Upper lobe of left lung (tissue), 6 donors: ENCODE results near the gene TBCB. TPM values are rescaled to one million over a fixed set of nuclear protein-coding genes. Genes with fewer than 3 reads are reported as not detected.
"Not testable (repeated sequence)": the region's sequence is repeated elsewhere in the genome, so short reads cannot be mapped to it uniquely, and the experiment has no call there.

Source experiments
- ATAC-seq, 2 donors: fragments of 200-7000 bp; cut with Tn5 transposase; one replicate each; pipeline ENCODE4 v1.9.1; 2022; ENCODE audit warnings: mild to moderate bottlenecking in 2 of 2, moderate library complexity in 2 of 2; ENCODE audit not compliant: low FRiP score in 2 of 2
- DNase-seq, 2 donors: peaks; one replicate each; pipeline ENCODE4 v3.0.0-alpha.2; 2019 to 2020
- H3K27ac ChIP-seq, 4 donors: fragments of 200-600 bp; sonication (generic); one replicate each; pipeline ENCODE4 v1.5.1; 2016 to 2019
- H3K27me3 ChIP-seq, 4 donors: fragments of 200-600 bp; sonication (generic); one replicate each; pipeline ENCODE4 v1.5.1; 2017 to 2019
- H3K36me3 ChIP-seq, 4 donors: fragments of 200-600 bp; sonication (generic); one replicate each; pipeline ENCODE4 v1.5.1; 2016 to 2019
- H3K4me1 ChIP-seq, 4 donors: fragments of 200-600 bp; sonication (generic); one replicate each; pipeline ENCODE4 v1.5.1; 2018 to 2019
- H3K4me3 ChIP-seq, 4 donors: fragments of 200-600 bp; sonication (generic); one replicate each; pipeline ENCODE4 v1.5.1; 2017 to 2019; ENCODE audit warnings: mild to moderate bottlenecking in 2 of 4, moderate library complexity in 1 of 4
- H3K9me3 ChIP-seq, 4 donors: fragments of 200-600 bp; sonication (generic); one replicate each; pipeline ENCODE4 v1.5.1; 2018 to 2019
- EP300 ChIP-seq, 4 donors: sonication (generic); formaldehyde crosslinking; IDR thresholded peaks; one replicate each; pipeline ENCODE4 v1.5.1; 2017; ENCODE audit warnings: antibody characterized with exemption in 4 of 4, control low read depth in 2 of 4
- POLR2A ChIP-seq, 4 donors: fragments of 450-650 bp; IDR thresholded peaks; one replicate each; pipeline ENCODE4 v1.5.1; 2016 to 2017; ENCODE audit warnings: antibody characterized with exemption in 4 of 4, mild to moderate bottlenecking in 2 of 4
- POLR2AphosphoS5 ChIP-seq, 2 donors: sonication (generic); formaldehyde crosslinking; IDR thresholded peaks; one replicate each; pipeline ENCODE4 v1.5.1; 2017; ENCODE audit warnings: antibody characterized with exemption in 2 of 2
- WGBS, 2 donors: methylation state at CpG; one replicate each; pipeline ENCODE4 v1.1.5; 2017 to 2018; 5-methylcytosine and 5-hydroxymethylcytosine counted together
- total RNA-seq, 6 donors: library from RNA; depleted of rRNA in 4 of 6; stranded (reverse); fragments of >200 nt in 4 of 6; gene quantifications; one replicate each; pipeline versions ENCODE4 v1.1.0 to v1.2.1, GENCODE V29; 2016 to 2021
- TF ChIP-seq, protein P1 (sequence below), 6 experiments: fragments of 450-650 bp in 4 of 6; fragments of 200-600 bp in 2 of 6; sonication (generic) in 2 of 6; IDR thresholded peaks; one replicate each; pipeline ENCODE4 v1.5.1; 2016 to 2019; ENCODE audit warnings: antibody characterized with exemption in 6 of 6
- donor health status: DM: no; HTN: no; CAD: no; lungs with moderate emphysema.
- donor health status: DM: no; HTN: yes; CAD: no; lungs with severe emphysema.

Gene TBCB, protein sequence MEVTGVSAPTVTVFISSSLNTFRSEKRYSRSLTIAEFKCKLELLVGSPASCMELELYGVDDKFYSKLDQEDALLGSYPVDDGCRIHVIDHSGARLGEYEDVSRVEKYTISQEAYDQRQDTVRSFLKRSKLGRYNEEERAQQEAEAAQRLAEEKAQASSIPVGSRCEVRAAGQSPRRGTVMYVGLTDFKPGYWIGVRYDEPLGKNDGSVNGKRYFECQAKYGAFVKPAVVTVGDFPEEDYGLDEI
- total RNA-seq = 100 to 1,000 TPM in 4 of 6 donors, 10 to 100 TPM in 2; 31.4 to 151 (median 109) TPM

DNA sequence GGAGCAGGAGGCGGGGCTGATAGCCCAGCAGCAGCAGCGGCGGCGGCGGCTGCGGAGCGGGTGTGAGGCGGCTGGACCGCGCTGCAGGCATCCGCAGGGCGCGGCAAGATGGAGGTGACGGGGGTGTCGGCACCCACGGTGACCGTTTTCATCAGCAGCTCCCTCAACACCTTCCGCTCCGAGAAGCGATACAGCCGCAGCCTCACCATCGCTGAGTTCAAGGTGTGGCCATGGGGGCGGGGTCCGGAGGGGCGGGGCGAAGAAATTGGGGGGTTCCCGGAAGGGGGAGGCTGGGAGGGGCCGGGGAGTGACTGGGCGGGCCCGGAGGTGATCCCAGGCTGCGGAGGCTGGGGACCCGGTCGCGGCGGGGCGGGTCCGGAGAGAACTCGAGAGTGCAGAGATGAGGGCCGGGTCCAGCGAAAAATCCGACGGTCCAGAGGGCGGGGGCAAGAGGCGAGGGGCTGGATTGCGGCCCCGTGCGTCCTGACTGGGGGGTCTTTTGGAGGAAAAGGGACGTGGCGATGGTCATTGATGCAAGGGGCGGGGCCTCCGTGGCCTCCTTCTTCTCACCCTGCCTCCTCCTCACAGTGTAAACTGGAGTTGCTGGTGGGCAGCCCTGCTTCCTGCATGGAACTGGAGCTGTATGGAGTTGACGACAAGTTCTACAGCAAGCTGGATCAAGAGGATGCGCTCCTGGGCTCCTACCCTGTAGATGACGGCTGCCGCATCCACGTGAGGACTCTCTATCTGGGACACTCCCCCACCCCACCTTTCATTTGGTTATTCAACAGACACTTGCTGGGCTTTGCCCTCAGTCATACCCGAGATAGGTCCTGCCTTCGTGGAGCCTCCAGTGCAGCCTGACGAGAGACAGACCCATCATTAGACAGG lies at the start of gene TBCB:
Gene TBCB, plus strand, starts transcription at position 16 of the 891 bp plus-strand sequence. Its CDS starts 93 bp downstream, at position 109.
- Histone ChIP-seq H3K4me3 (peak within 1 kb of the TSS; percentile 75 to 97 (median 79)), H3K27me3 (no peaks in the 10 kb centered on the region)
- WGBS, 2 donors = 5 to 12% methylated on average over 22 to 52 of the region's 59 CpGs

DNA sequence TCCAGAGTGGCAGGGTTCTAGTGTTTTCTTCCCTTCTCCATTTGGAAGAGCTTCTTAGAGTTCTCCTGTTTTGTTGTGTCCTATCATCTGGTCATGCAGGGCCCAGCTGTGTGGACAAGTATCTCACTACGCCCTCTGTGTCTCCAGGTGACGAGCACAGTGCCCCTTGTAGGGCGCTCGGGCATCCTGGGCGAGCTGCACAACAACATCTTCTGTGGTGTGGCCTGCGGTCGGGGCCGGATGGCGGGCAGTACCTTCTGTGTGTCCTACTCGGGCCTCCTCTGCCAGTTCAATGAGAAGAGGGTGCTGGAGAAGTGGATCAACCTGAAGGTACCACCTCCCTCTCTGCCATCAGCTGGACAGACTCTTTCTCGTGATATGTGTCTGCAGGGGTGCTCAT lies 47.6 kb upstream of the TBCB start:
- WGBS, 2 donors = 96 to 97% methylated on average over 4 to 11 of the region's 11 CpGs
- DNase-seq (peak in 1 of 2 donors; percentile 62), ATAC-seq (no peak)
- Histone ChIP-seq H3K9me3 (no peaks in the 10 kb centered on the region), H3K27ac (no peak overlapping the region), H3K4me3 (no peak overlapping the region), H3K36me3 (no peaks in the 10 kb centered on the region), H3K4me1 (no peaks in the 10 kb centered on the region), H3K27me3 (no peaks in the 10 kb centered on the region)
- TF ChIP-seq, protein P1, sequence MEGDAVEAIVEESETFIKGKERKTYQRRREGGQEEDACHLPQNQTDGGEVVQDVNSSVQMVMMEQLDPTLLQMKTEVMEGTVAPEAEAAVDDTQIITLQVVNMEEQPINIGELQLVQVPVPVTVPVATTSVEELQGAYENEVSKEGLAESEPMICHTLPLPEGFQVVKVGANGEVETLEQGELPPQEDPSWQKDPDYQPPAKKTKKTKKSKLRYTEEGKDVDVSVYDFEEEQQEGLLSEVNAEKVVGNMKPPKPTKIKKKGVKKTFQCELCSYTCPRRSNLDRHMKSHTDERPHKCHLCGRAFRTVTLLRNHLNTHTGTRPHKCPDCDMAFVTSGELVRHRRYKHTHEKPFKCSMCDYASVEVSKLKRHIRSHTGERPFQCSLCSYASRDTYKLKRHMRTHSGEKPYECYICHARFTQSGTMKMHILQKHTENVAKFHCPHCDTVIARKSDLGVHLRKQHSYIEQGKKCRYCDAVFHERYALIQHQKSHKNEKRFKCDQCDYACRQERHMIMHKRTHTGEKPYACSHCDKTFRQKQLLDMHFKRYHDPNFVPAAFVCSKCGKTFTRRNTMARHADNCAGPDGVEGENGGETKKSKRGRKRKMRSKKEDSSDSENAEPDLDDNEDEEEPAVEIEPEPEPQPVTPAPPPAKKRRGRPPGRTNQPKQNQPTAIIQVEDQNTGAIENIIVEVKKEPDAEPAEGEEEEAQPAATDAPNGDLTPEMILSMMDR (IDR thresholded peaks at IDR 0.05) = no peak
- no peak for TF ChIP-seq EP300 (IDR thresholded peaks at IDR 0.05)
- no peak for TF ChIP-seq POLR2AphosphoS5 (IDR thresholded peaks at IDR 0.05)
- no peak for TF ChIP-seq POLR2A (IDR thresholded peaks at IDR 0.05)

More for the DNA sequence above, at the start of gene TBCB:
- no peak for TF ChIP-seq EP300 (IDR thresholded peaks at IDR 0.05)
- TF ChIP-seq, protein P1 (IDR thresholded peaks at IDR 0.05) = peak in 1 of 6 experiments; percentile 3
- peak in 2 of 4 donors; percentile 36 to 58 for TF ChIP-seq POLR2A (IDR thresholded peaks at IDR 0.05)
- TF ChIP-seq POLR2AphosphoS5 (IDR thresholded peaks at IDR 0.05) = peak; percentile 57 to 79
- H3K27ac ChIP-seq = peak within 1 kb of the TSS; percentile 81 to 92 (median 90)
- peaks cover 3 to 73% (median 32%) of the 10 kb centered on the region in 4 donors for H3K36me3 ChIP-seq
- H3K9me3 ChIP-seq = no peaks in the 10 kb centered on the region
- peak; percentile 84 to 98 for DNase-seq
- H3K4me1 ChIP-seq = peaks cover 16 to 32% (median 24%) of the 10 kb centered on the region in 4 donors
- peak; percentile 65 to 81 for ATAC-seq

DNA sequence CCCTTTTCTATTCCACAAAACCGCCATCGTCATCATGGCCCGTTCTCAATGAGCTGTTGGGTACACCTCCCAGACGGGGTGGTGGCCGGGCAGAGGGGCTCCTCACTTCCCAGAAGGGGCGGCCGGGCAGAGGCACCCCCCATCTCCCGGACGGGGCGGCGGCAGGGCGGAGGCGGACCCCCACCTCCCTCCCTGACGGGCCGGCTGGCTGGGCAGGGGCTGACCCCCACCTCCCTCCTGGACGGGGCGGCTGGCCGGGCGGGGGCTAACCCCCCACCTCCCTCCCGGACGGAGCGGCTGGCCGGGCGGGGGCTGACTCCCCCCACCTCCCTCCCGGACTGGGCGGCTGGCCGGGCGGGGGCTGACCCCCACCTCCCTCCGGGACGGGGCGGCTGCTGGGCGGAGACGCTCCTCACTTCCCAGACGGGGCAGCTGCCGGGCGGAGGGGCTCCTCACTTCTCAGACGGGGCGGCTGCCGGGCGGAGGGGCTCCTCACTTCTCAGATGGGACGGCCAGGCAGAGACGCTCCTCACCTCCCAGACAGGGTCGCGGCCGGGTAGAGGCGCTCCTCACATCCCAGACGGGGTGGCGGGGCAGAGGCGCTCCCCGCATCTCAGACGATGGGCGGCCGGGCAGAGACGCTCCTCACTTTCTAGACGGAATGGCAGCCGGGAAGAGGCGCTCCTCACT lies 46.3 kb upstream of the TBCB start:
- ATAC-seq, H3K36me3 ChIP-seq, H3K4me1 ChIP-seq, H3K27ac ChIP-seq, H3K4me3 ChIP-seq, H3K27me3 ChIP-seq, H3K9me3 ChIP-seq: not testable (repeated sequence)
- DNase-seq = peak in 1 of 2 donors; percentile 68
- 97 to 100% methylated on average over 15 to 16 of the region's 57 CpGs for WGBS, 2 donors

DNA sequence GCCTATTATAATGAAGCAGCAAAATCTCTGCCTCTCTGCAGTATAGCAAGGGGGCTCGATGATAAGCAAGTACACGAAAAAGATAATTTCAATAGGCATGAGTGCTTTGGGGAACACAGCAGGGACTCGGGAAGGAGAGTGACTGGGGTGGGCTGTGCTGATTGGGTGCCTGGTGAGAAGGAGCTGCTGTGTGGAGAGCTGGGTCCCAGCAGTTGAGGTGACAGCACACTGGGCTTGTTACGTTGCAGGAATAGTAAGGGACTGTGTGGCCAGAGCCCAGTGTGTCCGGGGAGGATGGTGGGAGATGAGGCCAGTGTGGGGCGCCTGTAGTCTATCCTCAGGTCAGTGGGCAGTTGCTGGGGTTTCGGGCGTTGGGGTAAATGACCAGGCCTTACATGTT lies 43.2 kb upstream of the TBCB start:
- Histone ChIP-seq H3K4me1 (no peaks in the 10 kb centered on the region), H3K36me3 (no peaks in the 10 kb centered on the region), H3K27ac (no peak overlapping the region), H3K27me3 (no peaks in the 10 kb centered on the region), H3K4me3 (no peak overlapping the region), H3K9me3 (no peaks in the 10 kb centered on the region)
- no peak for TF ChIP-seq POLR2A (IDR thresholded peaks at IDR 0.05)
- TF ChIP-seq, protein P1 (IDR thresholded peaks at IDR 0.05) = no peak
- no peak for TF ChIP-seq POLR2AphosphoS5 (IDR thresholded peaks at IDR 0.05)
- TF ChIP-seq EP300 (IDR thresholded peaks at IDR 0.05) = no peak
- WGBS, 2 donors = 91 to 97% methylated on average over 8 of the region's 8 CpGs
- DNase-seq = no peak
- peak in 1 of 2 donors; percentile 30 for ATAC-seq
